Natural killer cell (primary cell): ENCODE data around the gene RALB. TPM values are rescaled to one million over a fixed set of nuclear protein-coding genes. Genes with fewer than 3 reads are reported as not detected.
A peak's percentile ranks its signal among the peaks of the same experiment; 100 is the strongest.

Experiments
- ATAC-seq, 3 donors: fragments of 150-1000 bp in 2 of 3; fragments of 200-7000 bp in 1 of 3; cut with Tn5 transposase; 1 replicate in 1 of 3; 2 replicates in 2 of 3; pipeline ENCODE4 v1.10.0; 2021; ENCODE audit warnings: mild to moderate bottlenecking in 2 of 3, moderate library complexity in 2 of 3
- DNase-seq, 2 donors: peaks; one replicate each; pipeline versions ENCODE4 v3.0.0 to v3.0.0-alpha.2; 2013 to 2021; ENCODE audit warnings: mixed read lengths in 1 of 2
- H3K27ac ChIP-seq: one replicate; pipeline ENCODE4 v1.5.1; 2013; ENCODE audit warnings: mild to moderate bottlenecking, low read length
- H3K27me3 ChIP-seq: one replicate; pipeline ENCODE4 v1.6.1; 2013; ENCODE audit warnings: low read length; ENCODE audit not compliant: control insufficient read depth, insufficient read depth
- H3K36me3 ChIP-seq: one replicate; pipeline ENCODE4 v1.6.1; 2013; ENCODE audit warnings: low read length; ENCODE audit not compliant: control insufficient read depth, insufficient read depth
- H3K4me1 ChIP-seq: one replicate; pipeline ENCODE4 v1.6.1; 2013; ENCODE audit warnings: low read length; ENCODE audit not compliant: control insufficient read depth, insufficient read depth
- H3K4me3 ChIP-seq: one replicate; pipeline ENCODE4 v1.5.1; 2013; ENCODE audit warnings: low read length
- H3K9me3 ChIP-seq: one replicate; pipeline ENCODE4 v1.6.1; 2013; ENCODE audit warnings: low read length; ENCODE audit not compliant: control insufficient read depth, insufficient read depth
- H3K27ac Mint-ChIP-seq, 2 donors: one replicate each; pipeline ENCODE4 v1.8.0; 2022; ENCODE audit warnings: mild to moderate bottlenecking in 2 of 2, mixed read lengths in 2 of 2, moderate library complexity in 1 of 2
- H3K27me3 Mint-ChIP-seq, 2 donors: one replicate each; pipeline ENCODE4 v1.8.0; 2022; ENCODE audit warnings: low read depth in 2 of 2, mixed read lengths in 2 of 2
- H3K36me3 Mint-ChIP-seq: one replicate; pipeline ENCODE4 v1.8.0; 2022; ENCODE audit warnings: mixed read lengths
- H3K4me1 Mint-ChIP-seq, 2 donors: one replicate each; pipeline ENCODE4 v1.8.0; 2022; ENCODE audit warnings: mixed read lengths in 2 of 2
- H3K4me3 Mint-ChIP-seq: one replicate; pipeline ENCODE4 v1.8.0; 2022; ENCODE audit warnings: mild to moderate bottlenecking, moderate library complexity, mixed read lengths
- H3K9me3 Mint-ChIP-seq, 2 donors: one replicate each; pipeline ENCODE4 v1.8.0; 2022; ENCODE audit warnings: mixed read lengths in 2 of 2
- WGBS: methylation state at CpG from one replicate; pipeline ENCODE4 v1.1.7; 2013; ENCODE audit warnings: missing lambda C conversion rate; ENCODE audit not compliant: insufficient coverage; 5-methylcytosine and 5-hydroxymethylcytosine counted together
- intact Hi-C: fragments of 100-400 bp; cut with micrococcal nuclease; formaldehyde crosslinking; loops from one replicate; pipeline ENCODE4 v1.14.2; 2022
- total RNA-seq, 4 donors: library from RNA; stranded (reverse); fragments of 120-200 nt in 1 of 4; gene quantifications; one replicate each; pipeline versions ENCODE4 v1.2.3 to v1.2.4, GENCODE V29; 2013 to 2022
- TF ChIP-seq, protein P1 (sequence below): fragments of 200-600 bp; IDR thresholded peaks from one replicate; pipeline ENCODE4 v1.8.0; 2022; ENCODE audit warnings: antibody characterized with exemption

RALB gene
- total RNA-seq, 3 donors from 2014 or later (not counting 1 experiment from before 2014, with no cell fraction given) = 21.0 to 25.9 (median 25.4) TPM

DNA sequence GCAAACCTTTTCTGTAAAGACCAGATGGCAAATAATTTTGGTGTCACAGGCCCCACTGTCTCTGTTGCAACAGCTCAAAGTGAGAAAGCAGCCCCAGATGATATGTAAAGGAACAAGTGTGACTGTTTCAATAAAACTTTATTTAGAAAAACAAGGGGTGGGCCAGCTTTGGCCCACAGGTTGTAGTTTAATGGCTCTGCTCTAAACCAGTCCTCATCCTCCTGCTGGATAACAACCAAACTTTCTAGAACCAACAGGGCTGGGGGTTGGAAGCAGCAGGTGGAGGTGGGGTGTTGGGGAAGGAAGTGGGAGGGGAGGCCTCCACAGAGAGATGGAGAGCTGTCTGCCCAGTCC is 64.5 kb downstream of the RALB start:
- no peak overlapping the region for H3K27ac ChIP-seq
- intact Hi-C loops = loop anchor here (10.0 kb wide), 1 partner anchor 672 kb away; no protein-coding TSS in a partner anchor
- Mint-ChIP-seq H3K4me3 (peak overlapping the region; percentile 22), H3K9me3 (no peaks in the 10 kb centered on the region), H3K36me3 (no peaks in the 10 kb centered on the region), H3K27ac (no peak overlapping the region), H3K4me1 (peaks cover 11 to 17% of the 10 kb centered on the region in 2 donors), H3K27me3 (peaks cover 14 to 23% of the 10 kb centered on the region in 2 donors)
- no peak for ATAC-seq
- peaks cover 11% of the 10 kb centered on the region for H3K4me1 ChIP-seq
- DNase-seq = no peak
- H3K9me3 ChIP-seq = no peaks in the 10 kb centered on the region
- H3K36me3 ChIP-seq = no peaks in the 10 kb centered on the region
- no peaks in the 10 kb centered on the region for H3K27me3 ChIP-seq
- TF ChIP-seq, protein P1, sequence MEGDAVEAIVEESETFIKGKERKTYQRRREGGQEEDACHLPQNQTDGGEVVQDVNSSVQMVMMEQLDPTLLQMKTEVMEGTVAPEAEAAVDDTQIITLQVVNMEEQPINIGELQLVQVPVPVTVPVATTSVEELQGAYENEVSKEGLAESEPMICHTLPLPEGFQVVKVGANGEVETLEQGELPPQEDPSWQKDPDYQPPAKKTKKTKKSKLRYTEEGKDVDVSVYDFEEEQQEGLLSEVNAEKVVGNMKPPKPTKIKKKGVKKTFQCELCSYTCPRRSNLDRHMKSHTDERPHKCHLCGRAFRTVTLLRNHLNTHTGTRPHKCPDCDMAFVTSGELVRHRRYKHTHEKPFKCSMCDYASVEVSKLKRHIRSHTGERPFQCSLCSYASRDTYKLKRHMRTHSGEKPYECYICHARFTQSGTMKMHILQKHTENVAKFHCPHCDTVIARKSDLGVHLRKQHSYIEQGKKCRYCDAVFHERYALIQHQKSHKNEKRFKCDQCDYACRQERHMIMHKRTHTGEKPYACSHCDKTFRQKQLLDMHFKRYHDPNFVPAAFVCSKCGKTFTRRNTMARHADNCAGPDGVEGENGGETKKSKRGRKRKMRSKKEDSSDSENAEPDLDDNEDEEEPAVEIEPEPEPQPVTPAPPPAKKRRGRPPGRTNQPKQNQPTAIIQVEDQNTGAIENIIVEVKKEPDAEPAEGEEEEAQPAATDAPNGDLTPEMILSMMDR = no peak
- H3K4me3 ChIP-seq = no peak overlapping the region

DNA sequence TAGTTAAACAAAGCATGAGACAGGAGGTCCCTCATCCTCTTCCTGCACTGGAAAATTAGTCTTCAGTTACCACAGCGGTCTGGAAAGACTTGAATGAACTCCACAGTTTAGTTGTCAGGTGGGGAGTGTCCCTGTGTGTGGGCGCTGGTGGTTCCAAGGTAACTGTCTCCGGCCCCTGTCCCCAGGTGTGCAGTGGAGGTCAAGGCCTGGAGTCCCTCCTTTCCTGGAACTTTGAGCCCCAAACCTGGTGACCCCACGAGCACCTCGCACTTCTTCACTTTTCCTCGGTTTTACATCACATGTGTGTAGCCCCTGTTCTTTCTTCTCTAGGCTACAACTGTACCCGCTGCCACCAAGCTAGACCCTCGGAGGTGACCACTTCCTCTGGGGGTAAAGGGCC is 65.3 kb downstream of the RALB start:
- no peak overlapping the region for H3K27ac ChIP-seq
- peaks cover 8% of the 10 kb centered on the region for H3K4me1 ChIP-seq
- Mint-ChIP-seq H3K4me3 (no peak overlapping the region), H3K36me3 (no peaks in the 10 kb centered on the region), H3K4me1 (peaks cover 6 to 12% of the 10 kb centered on the region in 2 donors), H3K27ac (no peak overlapping the region), H3K9me3 (no peaks in the 10 kb centered on the region), H3K27me3 (peaks cover 12 to 23% of the 10 kb centered on the region in 2 donors)
- H3K36me3 ChIP-seq = no peaks in the 10 kb centered on the region
- TF ChIP-seq, protein P1 = no peak
- ATAC-seq (no peak), DNase-seq (no peak)
- no peaks in the 10 kb centered on the region for H3K9me3 ChIP-seq
- WGBS = 60% methylated on average over 8 of the region's 8 CpGs
- intact Hi-C loops = loop anchor here (10.0 kb wide), 1 partner anchor 673 kb away; no protein-coding TSS in a partner anchor
- no peaks in the 10 kb centered on the region for H3K27me3 ChIP-seq
- H3K4me3 ChIP-seq = no peak overlapping the region

DNA sequence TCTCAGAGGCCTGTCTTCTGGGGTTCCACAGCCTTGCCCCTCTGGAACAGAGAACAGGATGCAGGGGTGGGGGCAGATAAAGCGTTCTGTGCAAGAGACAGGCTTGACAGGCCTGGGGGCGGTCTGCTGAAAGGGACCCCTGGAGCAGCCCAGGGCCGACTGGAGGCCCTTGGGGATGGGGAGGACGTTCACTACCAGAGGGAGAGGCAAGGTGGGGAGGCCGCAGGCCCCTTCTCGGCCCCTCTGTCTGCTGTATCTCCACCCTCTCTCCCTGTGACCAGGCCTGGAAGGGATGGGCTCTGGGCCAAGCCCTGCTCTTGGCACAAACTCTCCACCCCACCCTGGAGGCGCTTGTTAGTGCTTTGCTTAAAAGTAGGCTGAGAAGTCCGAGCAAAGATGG is 66.0 kb downstream of the RALB start:
- TF ChIP-seq, protein P1 = no peak
- 87% methylated on average over 8 of the region's 8 CpGs for WGBS
- Histone ChIP-seq H3K9me3 (no peaks in the 10 kb centered on the region), H3K4me1 (peaks cover under 1% of the 10 kb centered on the region), H3K27ac (no peak overlapping the region), H3K4me3 (no peak overlapping the region), H3K36me3 (no peaks in the 10 kb centered on the region), H3K27me3 (no peaks in the 10 kb centered on the region)
- DNase-seq = no peak
- ATAC-seq = no peak
- Mint-ChIP-seq H3K27me3 (peaks cover 14 to 16% of the 10 kb centered on the region in 2 donors), H3K36me3 (no peaks in the 10 kb centered on the region), H3K4me1 (peaks cover 0 to 7% of the 10 kb centered on the region in 2 donors), H3K4me3 (no peak overlapping the region), H3K9me3 (no peaks in the 10 kb centered on the region), H3K27ac (no peak overlapping the region)
- intact Hi-C loops = loop anchor here (10.0 kb wide), 1 partner anchor 674 kb away; no protein-coding TSS in a partner anchor

DNA sequence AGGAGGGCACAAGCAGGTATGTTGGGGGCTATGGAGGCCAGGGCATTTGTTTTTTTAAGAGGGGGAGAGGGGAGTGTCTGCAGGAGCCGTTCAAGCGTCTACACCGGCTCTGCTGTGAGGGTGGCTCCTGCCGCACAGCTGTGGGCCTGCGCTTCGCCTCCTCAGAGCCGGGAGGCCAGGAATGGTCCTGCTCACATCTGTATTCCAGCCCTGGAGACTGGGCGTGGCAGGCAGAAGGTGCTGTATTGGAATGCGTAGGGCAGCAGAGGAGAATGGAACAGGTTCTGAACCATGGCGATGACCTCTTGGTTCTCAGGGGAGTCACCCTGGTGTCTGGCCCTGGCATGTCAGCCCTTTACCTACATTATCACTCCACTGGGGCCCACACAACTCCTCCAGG is 66.5 kb downstream of the RALB start:
- intact Hi-C loops = loop anchor here (10.0 kb wide), 1 partner anchor 674 kb away; no protein-coding TSS in a partner anchor
- H3K9me3 Mint-ChIP-seq = no peaks in the 10 kb centered on the region
- DNase-seq (no peak), ATAC-seq (no peak)
- TF ChIP-seq, protein P1 = no peak
- H3K9me3 ChIP-seq = no peaks in the 10 kb centered on the region
- no peaks in the 10 kb centered on the region for H3K36me3 ChIP-seq
- no peak overlapping the region for H3K27ac ChIP-seq
- no peak overlapping the region for H3K4me3 ChIP-seq
- 95% methylated on average over 10 of the region's 10 CpGs for WGBS
- H3K4me1 ChIP-seq = no peaks in the 10 kb centered on the region
- H3K4me3 Mint-ChIP-seq = no peak overlapping the region
- H3K27me3 Mint-ChIP-seq = peaks cover 11 to 15% of the 10 kb centered on the region in 2 donors
- H3K27me3 ChIP-seq = no peaks in the 10 kb centered on the region
- H3K4me1 Mint-ChIP-seq = peaks cover 0 to 7% of the 10 kb centered on the region in 2 donors
- no peaks in the 10 kb centered on the region for H3K36me3 Mint-ChIP-seq
- no peak overlapping the region for H3K27ac Mint-ChIP-seq
